ENCODE measurements around the gene JPH4. TPM values are rescaled to one million over a fixed set of nuclear protein-coding genes. Genes with fewer than 3 reads are reported as not detected.

The JPH4 gene
- polyA plus RNA-seq, 2 of the 4 experiments (the other 2 are of a cell fraction), result 0.05 TPM; not detected in 1

DNA sequence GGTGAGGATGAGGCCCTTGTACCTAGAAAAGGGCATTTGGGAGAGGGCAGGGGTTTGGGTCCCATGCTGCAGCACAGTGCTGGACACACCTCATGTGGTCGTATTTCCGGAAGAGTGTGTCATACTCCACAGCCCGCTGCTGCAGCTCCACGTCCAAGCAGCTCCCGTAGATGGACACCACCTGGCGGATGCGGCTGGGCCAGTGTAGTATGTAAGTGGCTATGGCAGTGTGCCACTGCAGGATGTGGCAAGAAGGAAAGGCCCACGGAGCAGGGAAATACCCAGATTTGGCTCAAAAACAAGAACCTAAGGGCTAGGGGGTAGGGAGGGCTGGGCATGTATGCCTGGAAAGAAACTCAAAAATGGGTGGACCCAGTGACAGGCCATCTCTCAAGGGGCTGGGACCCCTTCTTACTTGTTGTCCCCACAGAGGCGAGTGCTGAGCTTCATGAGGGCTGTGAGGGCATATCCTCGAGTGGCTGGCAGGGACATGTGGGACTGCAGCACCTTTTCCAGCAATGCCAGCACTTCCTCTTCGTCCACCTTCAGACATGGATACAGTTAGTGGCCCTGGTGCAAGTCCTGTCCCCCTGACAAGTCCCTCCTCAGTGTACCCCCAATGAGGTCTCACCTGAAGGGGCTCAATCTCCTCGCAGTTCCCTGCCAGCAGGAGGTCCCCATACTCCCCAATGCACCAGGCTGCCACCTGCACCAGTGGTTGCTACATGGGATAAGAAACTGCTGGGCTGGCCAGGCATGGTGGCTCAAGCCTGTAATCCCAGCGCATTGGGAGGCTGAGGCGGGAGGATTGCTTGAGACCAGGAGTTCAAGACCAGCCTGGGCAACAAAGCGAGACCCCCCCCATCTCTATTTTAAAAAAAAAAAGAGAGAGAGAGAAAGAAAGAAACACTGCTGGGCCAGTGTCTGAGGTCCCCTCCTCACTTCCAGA is 16.4 kb downstream of the JPH4 start:
- Histone ChIP-seq H3K4me2 (no peak overlapping the region), H3K4me1 (peaks cover 14% of the 10 kb centered on the region; the same call in 2 of the 3 replicates), H3K4me3 (no peak overlapping the region), H3K27ac (no peak overlapping the region), H3K9me3 (no peaks in the 10 kb centered on the region)
- TF ChIP-seq ESRRA (IDR thresholded peaks at IDR 0.05; ENCODE audit: borderline replicate concordance, low read length) (no peak), MAZ (IDR thresholded peaks at IDR 0.05; ENCODE audit: borderline replicate concordance, low read depth, low read length) (no peak), MYC (IDR thresholded peaks at IDR 0.05; ENCODE audit: borderline replicate concordance, low read length) (no peak), NFE2L2 (conservative IDR thresholded peaks at IDR 0.05; ENCODE audit: low read length) (no peak), TP53 (CRISPR knock-in tag; IDR thresholded peaks at IDR 0.05) (no peak), GATA3 (IDR thresholded peaks at IDR 0.05; ENCODE audit: borderline replicate concordance) (no peak), POLR2A (IDR thresholded peaks at IDR 0.05; ENCODE audit: low read length) (peak; percentile 22), JUN (IDR thresholded peaks at IDR 0.05) (no peak), ZNF302 (CRISPR knock-in tag; IDR thresholded peaks at IDR 0.05) (no peak), CHD4 (IDR thresholded peaks at IDR 0.05; ENCODE audit: borderline replicate concordance) (no peak), CBX8 (IDR thresholded peaks at IDR 0.05) (no peak)
- TF ChIP-seq, protein P1, sequence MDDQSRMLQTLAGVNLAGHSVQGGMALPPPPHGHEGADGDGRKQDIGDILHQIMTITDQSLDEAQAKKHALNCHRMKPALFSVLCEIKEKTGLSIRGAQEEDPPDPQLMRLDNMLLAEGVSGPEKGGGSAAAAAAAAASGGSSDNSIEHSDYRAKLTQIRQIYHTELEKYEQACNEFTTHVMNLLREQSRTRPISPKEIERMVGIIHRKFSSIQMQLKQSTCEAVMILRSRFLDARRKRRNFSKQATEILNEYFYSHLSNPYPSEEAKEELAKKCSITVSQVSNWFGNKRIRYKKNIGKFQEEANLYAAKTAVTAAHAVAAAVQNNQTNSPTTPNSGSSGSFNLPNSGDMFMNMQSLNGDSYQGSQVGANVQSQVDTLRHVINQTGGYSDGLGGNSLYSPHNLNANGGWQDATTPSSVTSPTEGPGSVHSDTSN (IDR thresholded peaks at IDR 0.05), result 0 out of 2 replicates have a peak, but pooled peaks have one; percentile 26
- ChIA-PET CTCF (interaction anchor here (0.6 to 19.0 kb wide), 23 partner anchors 10 to 529 kb away, joined by 3 to 553 read pairs (median 3); partner anchors contain the start of genes NGDN and ZFHX2), POLR2A (interaction anchor here (1.0 kb wide), 1 partner anchor 88 kb away, joined by 14 read pairs; no protein-coding TSS in a partner anchor)
- DNase-seq (ENCODE audit: low read depth in 1 of 2, low spot score in 1 of 2) (no peak), FAIRE-seq (no peak), ATAC-seq (no peak)
- 83% methylated on average over 14 of the region's 15 CpGs for WGBS (ENCODE audit: missing lambda C conversion rate)

DNA sequence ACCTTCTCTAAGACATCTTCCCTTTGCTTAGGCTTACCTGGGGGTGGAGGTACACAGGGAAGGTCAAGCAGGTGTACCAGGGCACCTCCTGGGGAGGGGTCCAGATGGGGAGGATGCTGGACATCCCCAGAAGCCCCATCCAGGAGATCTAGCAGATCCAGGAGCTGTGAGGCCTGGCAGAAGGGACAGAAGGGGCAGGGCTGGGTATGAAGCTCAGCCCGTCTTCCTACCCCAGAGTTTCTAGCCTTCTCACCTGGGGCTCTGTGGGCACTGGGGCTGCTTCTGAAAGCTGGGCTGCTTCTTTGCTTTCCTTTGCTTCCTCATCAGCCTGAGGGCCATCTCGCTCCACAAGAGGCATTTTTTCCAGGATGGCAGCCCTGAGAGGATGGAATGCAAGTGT is 17.3 kb downstream of the JPH4 start:
- Histone ChIP-seq H3K9me3 (no peaks in the 10 kb centered on the region), H3K4me1 (peaks cover 12% of the 10 kb centered on the region; the same call in 2 of the 3 replicates), H3K27ac (no peak overlapping the region), H3K4me2 (no peak overlapping the region), H3K4me3 (no peak overlapping the region)
- 93% methylated on average over 2 of the region's 2 CpGs for WGBS (ENCODE audit: missing lambda C conversion rate)
- CTCF ChIA-PET, result interaction anchor here (0.7 to 19.0 kb wide), 15 partner anchors 12 to 530 kb away, joined by 3 to 553 read pairs (median 3); partner anchors contain the start of gene NGDN
- FAIRE-seq (no peak), DNase-seq (ENCODE audit: low read depth in 1 of 2, low spot score in 1 of 2) (no peak), ATAC-seq (no peak)
- POLR2A ChIA-PET, result no interaction called here
- TF ChIP-seq POLR2A (IDR thresholded peaks at IDR 0.05; ENCODE audit: low read length), result peak; percentile 16; the same call in 1 of the 2 replicates
- TF ChIP-seq, protein P2, sequence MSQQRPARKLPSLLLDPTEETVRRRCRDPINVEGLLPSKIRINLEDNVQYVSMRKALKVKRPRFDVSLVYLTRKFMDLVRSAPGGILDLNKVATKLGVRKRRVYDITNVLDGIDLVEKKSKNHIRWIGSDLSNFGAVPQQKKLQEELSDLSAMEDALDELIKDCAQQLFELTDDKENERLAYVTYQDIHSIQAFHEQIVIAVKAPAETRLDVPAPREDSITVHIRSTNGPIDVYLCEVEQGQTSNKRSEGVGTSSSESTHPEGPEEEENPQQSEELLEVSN (IDR thresholded peaks at IDR 0.05; ENCODE audit: borderline replicate concordance, low read depth), result no peak

DNA sequence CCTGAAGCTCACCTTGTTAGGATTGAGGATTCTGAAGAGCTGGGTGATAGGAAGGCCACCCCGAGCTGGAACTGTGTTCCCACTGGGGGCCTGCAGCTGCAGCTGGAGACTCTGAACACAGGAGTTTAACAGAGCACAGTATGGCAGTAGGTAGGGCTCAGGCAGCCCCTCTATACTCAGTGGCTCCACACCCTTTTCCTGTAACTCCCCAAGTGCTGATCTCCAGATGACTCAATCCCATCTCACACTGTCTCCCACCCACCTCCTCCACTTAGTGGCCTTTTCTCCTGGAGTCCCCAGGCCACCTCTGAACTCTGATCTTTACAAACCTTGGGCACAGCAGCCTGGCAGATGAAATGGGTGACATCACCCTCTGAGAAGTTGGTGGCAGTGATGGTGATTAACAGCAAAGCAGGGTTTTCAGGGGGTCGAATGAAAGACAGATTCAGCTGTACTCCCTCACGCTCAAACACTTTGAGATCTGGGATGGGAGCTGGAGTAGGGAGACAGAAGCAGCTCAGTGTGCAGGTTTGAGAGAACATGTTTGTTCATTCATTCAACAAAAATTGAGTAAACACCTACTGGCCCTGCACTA is 18.6 kb downstream of the JPH4 start:
- Histone ChIP-seq H3K9me3 (no peaks in the 10 kb centered on the region), H3K4me1 (peaks cover 14% of the 10 kb centered on the region; the same call in 2 of the 3 replicates), H3K27ac (no peak overlapping the region), H3K4me3 (no peak overlapping the region), H3K4me2 (no peak overlapping the region)
- CTCF ChIA-PET, result interaction anchor here (0.6 to 19.0 kb wide), 40 partner anchors 9 to 484 kb away, joined by 3 to 553 read pairs (median 4); partner anchors contain the start of genes NGDN and PABPN1
- POLR2A ChIA-PET, result interaction anchor here (0.9 to 1.7 kb wide), 3 partner anchors 80 to 233 kb away, joined by 4 read pairs; no protein-coding TSS in a partner anchor
- FAIRE-seq (no peak), ATAC-seq (no peak), DNase-seq (ENCODE audit: low read depth in 1 of 2, low spot score in 1 of 2) (no peak)
- WGBS (ENCODE audit: missing lambda C conversion rate), result 52% methylated on average over 3 of the region's 3 CpGs
- TF ChIP-seq HOXB5 (CRISPR knock-in tag; IDR thresholded peaks at IDR 0.05), result no peak
- TF ChIP-seq, protein P3, sequence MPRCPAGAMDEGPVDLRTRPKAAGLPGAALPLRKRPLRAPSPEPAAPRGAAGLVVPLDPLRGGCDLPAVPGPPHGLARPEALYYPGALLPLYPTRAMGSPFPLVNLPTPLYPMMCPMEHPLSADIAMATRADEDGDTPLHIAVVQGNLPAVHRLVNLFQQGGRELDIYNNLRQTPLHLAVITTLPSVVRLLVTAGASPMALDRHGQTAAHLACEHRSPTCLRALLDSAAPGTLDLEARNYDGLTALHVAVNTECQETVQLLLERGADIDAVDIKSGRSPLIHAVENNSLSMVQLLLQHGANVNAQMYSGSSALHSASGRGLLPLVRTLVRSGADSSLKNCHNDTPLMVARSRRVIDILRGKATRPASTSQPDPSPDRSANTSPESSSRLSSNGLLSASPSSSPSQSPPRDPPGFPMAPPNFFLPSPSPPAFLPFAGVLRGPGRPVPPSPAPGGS (IDR thresholded peaks at IDR 0.05), result no peak
- TF ChIP-seq CEBPB (IDR thresholded peaks at IDR 0.05), result no peak
- TF ChIP-seq, protein P4, sequence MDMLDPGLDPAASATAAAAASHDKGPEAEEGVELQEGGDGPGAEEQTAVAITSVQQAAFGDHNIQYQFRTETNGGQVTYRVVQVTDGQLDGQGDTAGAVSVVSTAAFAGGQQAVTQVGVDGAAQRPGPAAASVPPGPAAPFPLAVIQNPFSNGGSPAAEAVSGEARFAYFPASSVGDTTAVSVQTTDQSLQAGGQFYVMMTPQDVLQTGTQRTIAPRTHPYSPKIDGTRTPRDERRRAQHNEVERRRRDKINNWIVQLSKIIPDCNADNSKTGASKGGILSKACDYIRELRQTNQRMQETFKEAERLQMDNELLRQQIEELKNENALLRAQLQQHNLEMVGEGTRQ (IDR thresholded peaks at IDR 0.05), result no peak
- TF ChIP-seq CBX2 (IDR thresholded peaks at IDR 0.05; ENCODE audit: borderline replicate concordance, low read depth), result no peak
- TF ChIP-seq, protein P5, sequence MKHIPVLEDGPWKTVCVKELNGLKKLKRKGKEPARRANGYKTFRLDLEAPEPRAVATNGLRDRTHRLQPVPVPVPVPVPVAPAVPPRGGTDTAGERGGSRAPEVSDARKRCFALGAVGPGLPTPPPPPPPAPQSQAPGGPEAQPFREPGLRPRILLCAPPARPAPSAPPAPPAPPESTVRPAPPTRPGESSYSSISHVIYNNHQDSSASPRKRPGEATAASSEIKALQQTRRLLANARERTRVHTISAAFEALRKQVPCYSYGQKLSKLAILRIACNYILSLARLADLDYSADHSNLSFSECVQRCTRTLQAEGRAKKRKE (CRISPR knock-in tag; IDR thresholded peaks at IDR 0.05; ENCODE audit: low read depth), result no peak
- TF ChIP-seq, protein P2 (IDR thresholded peaks at IDR 0.05; ENCODE audit: borderline replicate concordance, low read depth), result no peak

Data from A549 (cell line).